ENCODE results near the gene KCNK3. TPM values are rescaled to one million over a fixed set of nuclear protein-coding genes. Genes with fewer than 3 reads are reported as not detected.

KCNK3 gene
- total RNA-seq, 1 donor = not detected

GRCh38 chr2:26764078-26764887 lies 71.8 kb downstream of the KCNK3 start, which contains the start of gene SLC35F6:
Gene SLC35F6, plus strand, starts transcription at chr2:26764284. Its CDS starts 66 bp downstream, at chr2:26764350.
- H3K4me2 ChIP-seq (ENCODE audit: insufficient read depth, low read length) = peak within 1 kb of the TSS; percentile 87
- DNase-seq (ENCODE audit: insufficient read length, low spot score, missing footprints) = peak; percentile 97
- H3K36me3 ChIP-seq (ENCODE audit: insufficient read depth, low read length) = no peaks in the 10 kb centered on the region
- H3K27ac ChIP-seq (ENCODE audit: low read depth, low read length) = peak within 1 kb of the TSS; percentile 86
- peaks cover 10% of the 10 kb centered on the region for H3K4me1 ChIP-seq (ENCODE audit: insufficient read depth, low read length)
- peaks cover 35% of the 10 kb centered on the region for H4K20me1 ChIP-seq (ENCODE audit: insufficient read depth, low read length)
- no peak for TF ChIP-seq CTCF (IDR thresholded peaks at IDR 0.05; ENCODE audit: extremely low read depth, low read depth, low read length)
- H2AFZ ChIP-seq (ENCODE audit: low read length) = peak within 1 kb of the TSS; percentile 94
- H3K79me2 ChIP-seq (ENCODE audit: insufficient read depth, low read length) = peaks cover 55% of the 10 kb centered on the region
- peak within 1 kb of the TSS; percentile 98 for H3K4me3 ChIP-seq (ENCODE audit: insufficient read depth, low read length)
- no peaks in the 10 kb centered on the region for H3K27me3 ChIP-seq (ENCODE audit: insufficient read depth, low read length)
- no peaks in the 10 kb centered on the region for H3K9me3 ChIP-seq (ENCODE audit: low read depth, low read length)

- peak overlapping the region; percentile 94 for H2AFZ ChIP-seq (ENCODE audit: low read length)
Measured at GRCh38 chr2:26764906-26765305, 72.4 kb downstream of the KCNK3 start.

GRCh38 chr2:26765475-26766200 lies 73.1 kb downstream of the KCNK3 start:
- peak overlapping the region; percentile 98 for H3K4me3 ChIP-seq (ENCODE audit: insufficient read depth, low read length)
- H3K79me2 ChIP-seq (ENCODE audit: insufficient read depth, low read length) = peaks cover 69% of the 10 kb centered on the region
- peaks cover 44% of the 10 kb centered on the region for H4K20me1 ChIP-seq (ENCODE audit: insufficient read depth, low read length)

More at GRCh38 chr2:26764906-26765305, 72.4 kb downstream of the KCNK3 start:
- no peak for TF ChIP-seq CTCF (IDR thresholded peaks at IDR 0.05; ENCODE audit: extremely low read depth, low read depth, low read length)
- Histone ChIP-seq H3K79me2 (ENCODE audit: insufficient read depth, low read length) (peaks cover 62% of the 10 kb centered on the region), H3K9me3 (ENCODE audit: low read depth, low read length) (no peaks in the 10 kb centered on the region), H3K4me2 (ENCODE audit: insufficient read depth, low read length) (peak overlapping the region; percentile 87), H3K4me1 (ENCODE audit: insufficient read depth, low read length) (peaks cover 10% of the 10 kb centered on the region), H3K27ac (ENCODE audit: low read depth, low read length) (peak overlapping the region; percentile 86), H3K27me3 (ENCODE audit: insufficient read depth, low read length) (no peaks in the 10 kb centered on the region), H3K4me3 (ENCODE audit: insufficient read depth, low read length) (peak overlapping the region; percentile 98), H3K36me3 (ENCODE audit: insufficient read depth, low read length) (no peaks in the 10 kb centered on the region), H4K20me1 (ENCODE audit: insufficient read depth, low read length) (peaks cover 40% of the 10 kb centered on the region)
- no peak for DNase-seq (ENCODE audit: insufficient read length, low spot score, missing footprints)

More at GRCh38 chr2:26765475-26766200, 73.1 kb downstream of the KCNK3 start:
- Histone ChIP-seq H3K4me2 (ENCODE audit: insufficient read depth, low read length) (peak overlapping the region; percentile 87), H3K9me3 (ENCODE audit: low read depth, low read length) (no peaks in the 10 kb centered on the region), H3K36me3 (ENCODE audit: insufficient read depth, low read length) (no peaks in the 10 kb centered on the region), H3K27me3 (ENCODE audit: insufficient read depth, low read length) (no peaks in the 10 kb centered on the region), H2AFZ (ENCODE audit: low read length) (no peak overlapping the region), H3K27ac (ENCODE audit: low read depth, low read length) (peak overlapping the region; percentile 86), H3K4me1 (ENCODE audit: insufficient read depth, low read length) (peaks cover 10% of the 10 kb centered on the region)
- no peak for TF ChIP-seq CTCF (IDR thresholded peaks at IDR 0.05; ENCODE audit: extremely low read depth, low read depth, low read length)
- no peak for DNase-seq (ENCODE audit: insufficient read length, low spot score, missing footprints)
